ENCODE data around the gene NEXN. TPM values are rescaled to one million over a fixed set of nuclear protein-coding genes. Genes with fewer than 3 reads are reported as not detected.
A peak's percentile ranks its signal among the peaks of the same experiment; 100 is the strongest.

NEXN gene
- total RNA-seq, 1 donor from 2014 or later: 0.73 TPM

DNA sequence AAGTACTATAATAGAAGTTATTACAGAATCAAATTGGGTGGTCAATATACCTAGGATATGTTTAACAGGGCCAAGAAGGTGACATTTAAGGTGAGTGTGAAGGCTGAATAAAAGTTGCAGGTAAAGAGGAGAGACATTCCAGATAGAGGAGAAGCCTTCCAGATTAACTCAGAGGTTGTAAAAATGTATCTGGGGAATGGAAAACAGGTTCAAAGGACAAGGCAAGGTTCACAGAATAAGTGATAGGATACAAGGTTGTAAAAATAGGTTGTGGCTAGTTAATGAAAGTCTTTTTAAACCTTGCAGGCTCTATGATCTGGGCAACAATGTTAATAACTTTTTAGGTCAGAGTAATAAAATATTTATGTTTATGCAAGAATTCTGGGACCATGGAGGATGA lies 50.2 kb downstream of the NEXN start:
- DNase-seq (no peak), ATAC-seq (ENCODE audit: low read depth) (no peak)
- intact Hi-C loops (cut with micrococcal nuclease): no loop called here
- no peak for TF ChIP-seq CTCF (IDR thresholded peaks at IDR 0.05)
- Mint-ChIP-seq H3K4me3 (no peak overlapping the region), H3K27me3 (no peaks in the 10 kb centered on the region), H3K4me1 (peaks cover 2% of the 10 kb centered on the region), H3K36me3 (ENCODE audit: low read depth) (peaks cover 19% of the 10 kb centered on the region), H3K27ac (no peak overlapping the region), H3K9me3 (no peaks in the 10 kb centered on the region)
- ChIA-PET CTCF (no interaction called here), POLR2A (no interaction called here)

- POLR2A ChIA-PET: no interaction called here
- CTCF ChIA-PET: no interaction called here
- Mint-ChIP-seq H3K4me1 (peaks cover 2% of the 10 kb centered on the region), H3K27me3 (no peaks in the 10 kb centered on the region), H3K9me3 (no peaks in the 10 kb centered on the region), H3K4me3 (no peak overlapping the region), H3K36me3 (ENCODE audit: low read depth) (peaks cover 35% of the 10 kb centered on the region), H3K27ac (no peak overlapping the region)
- intact Hi-C loops (cut with micrococcal nuclease): no loop called here
- no peak for DNase-seq
- no peak for ATAC-seq (ENCODE audit: low read depth)
- TF ChIP-seq CTCF (IDR thresholded peaks at IDR 0.05): no peak
Observed at GRCh38 chr1:77940921-77941570, 52.6 kb downstream of the NEXN start.

DNA sequence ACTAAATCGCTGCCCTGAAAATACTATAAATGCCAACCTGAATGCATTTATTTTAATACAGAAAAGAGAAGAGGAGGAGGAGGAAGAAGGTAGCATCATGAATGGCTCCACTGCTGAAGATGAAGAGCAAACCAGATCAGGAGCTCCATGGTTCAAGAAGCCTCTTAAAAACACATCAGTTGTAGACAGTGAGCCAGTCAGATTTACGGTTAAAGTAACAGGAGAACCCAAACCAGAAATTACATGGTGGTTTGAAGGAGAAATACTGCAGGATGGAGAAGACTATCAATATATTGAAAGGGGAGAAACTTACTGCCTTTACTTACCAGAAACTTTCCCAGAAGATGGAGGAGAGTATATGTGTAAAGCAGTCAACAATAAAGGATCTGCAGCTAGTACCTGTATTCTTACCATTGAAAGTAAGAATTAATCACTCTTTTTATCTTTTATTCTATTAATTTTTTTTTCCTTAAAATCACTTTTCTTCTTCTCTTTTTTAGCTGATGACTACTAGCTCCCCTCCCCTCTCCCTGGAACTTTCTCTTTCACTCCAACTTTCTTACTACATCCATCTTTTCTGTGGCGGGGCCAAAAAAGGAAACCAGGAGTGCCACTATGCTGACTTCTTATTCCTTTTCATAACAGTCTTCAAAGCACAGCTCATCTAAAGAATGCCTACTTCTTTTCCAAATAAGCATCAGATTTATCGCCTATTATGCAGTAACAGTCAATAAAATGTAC lies 54.1 kb downstream of the NEXN start:
- no peak for DNase-seq
- TF ChIP-seq CTCF (IDR thresholded peaks at IDR 0.05): no peak
- no peak overlapping the region for H3K4me3 Mint-ChIP-seq
- H3K27me3 Mint-ChIP-seq: no peaks in the 10 kb centered on the region
- CTCF ChIA-PET: no interaction called here
- H3K4me1 Mint-ChIP-seq: peaks cover 2% of the 10 kb centered on the region
- H3K9me3 Mint-ChIP-seq: no peaks in the 10 kb centered on the region
- POLR2A ChIA-PET: no interaction called here
- peak overlapping the region; percentile 50 for H3K27ac Mint-ChIP-seq
- intact Hi-C loops (cut with micrococcal nuclease): no loop called here
- peaks cover 45% of the 10 kb centered on the region for H3K36me3 Mint-ChIP-seq (ENCODE audit: low read depth)
- no peak for ATAC-seq (ENCODE audit: low read depth)

DNA sequence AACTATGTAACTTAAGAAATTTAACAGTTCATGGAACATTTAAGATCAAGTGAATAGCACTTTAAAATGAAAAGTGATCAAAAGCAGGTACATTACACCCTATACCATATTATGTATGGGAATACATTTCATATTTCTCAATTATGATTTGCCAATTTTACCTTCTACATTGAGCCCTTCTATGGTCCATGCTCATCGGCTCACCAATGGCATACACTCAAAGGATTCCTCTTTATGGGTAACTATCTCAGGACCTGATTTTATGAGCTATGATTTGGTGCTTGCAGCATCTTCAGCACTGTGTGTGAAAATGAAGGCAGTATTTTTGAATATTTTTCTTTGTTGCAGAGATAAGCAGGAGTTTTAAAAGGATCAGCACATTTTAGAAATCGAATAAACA lies 56.9 kb downstream of the NEXN start:
- CTCF ChIA-PET: no interaction called here
- ATAC-seq (ENCODE audit: low read depth): no peak
- POLR2A ChIA-PET: no interaction called here
- Mint-ChIP-seq H3K4me3 (no peak overlapping the region), H3K9me3 (no peaks in the 10 kb centered on the region), H3K27ac (no peak overlapping the region), H3K27me3 (no peaks in the 10 kb centered on the region), H3K36me3 (ENCODE audit: low read depth) (peaks cover 66% of the 10 kb centered on the region), H3K4me1 (peaks cover 23% of the 10 kb centered on the region)
- intact Hi-C loops (cut with micrococcal nuclease): no loop called here
- TF ChIP-seq CTCF (IDR thresholded peaks at IDR 0.05): no peak
- DNase-seq: no peak

DNA sequence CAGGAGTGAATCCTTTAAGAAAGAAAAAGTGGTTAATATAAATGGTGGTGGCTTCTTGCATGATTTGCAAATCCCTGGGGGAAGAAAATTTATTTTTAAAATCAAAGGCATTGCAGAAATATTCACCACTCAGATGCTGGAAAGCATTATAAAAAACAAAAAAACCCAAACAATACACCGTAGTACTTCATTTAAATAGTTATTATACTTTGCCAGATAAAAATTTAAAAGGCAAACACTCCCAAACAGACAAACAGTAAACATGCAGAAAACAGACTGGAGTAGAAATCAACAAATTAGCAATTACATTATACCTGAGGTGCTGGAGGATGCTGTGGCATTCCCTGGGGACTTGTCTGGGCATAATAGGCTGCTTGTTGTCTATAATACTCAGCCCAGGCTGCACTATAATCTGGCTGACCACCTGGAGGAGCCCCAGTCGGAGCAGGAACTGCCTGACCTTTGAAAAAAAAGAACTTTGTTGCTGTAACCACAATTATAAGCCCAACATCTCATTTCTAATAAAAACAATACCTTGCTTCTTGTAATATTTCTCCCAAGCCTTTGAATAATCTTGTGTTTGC lies 60.5 kb downstream of the NEXN start:
- H3K27me3 Mint-ChIP-seq: no peaks in the 10 kb centered on the region
- no peak overlapping the region for H3K4me3 Mint-ChIP-seq
- ChIA-PET POLR2A (interaction anchor here (1.1 kb wide), 1 partner anchor 9 kb away, joined by 3 read pairs; no protein-coding TSS in a partner anchor), CTCF (no interaction called here)
- H3K36me3 Mint-ChIP-seq (ENCODE audit: low read depth): peaks cover 75% of the 10 kb centered on the region
- DNase-seq (no peak), ATAC-seq (ENCODE audit: low read depth) (peak; percentile 52)
- intact Hi-C loops (cut with micrococcal nuclease): no loop called here
- H3K4me1 Mint-ChIP-seq: peaks cover 40% of the 10 kb centered on the region
- no peak for TF ChIP-seq CTCF (IDR thresholded peaks at IDR 0.05)
- no peaks in the 10 kb centered on the region for H3K9me3 Mint-ChIP-seq
- peak overlapping the region; percentile 18 for H3K27ac Mint-ChIP-seq
